Neural cell (in vitro differentiated cells): Measurements from ENCODE around the gene ZCCHC17. TPM values are rescaled to one million over a fixed set of nuclear protein-coding genes. Genes with fewer than 3 reads are reported as not detected.

ENCODE experiments used
- H2AFZ ChIP-seq: fragments of 200-600, 300-800 bp; sonication (generic), shearing (Covaris generic); 2 replicates; pipeline ENCODE4 v1.6.0; 2014; ENCODE audit warnings: low read depth, mild to moderate bottlenecking, antibody characterized with exemption, low read length, moderate library complexity
- H3F3A ChIP-seq: fragments of 200-600 bp; shearing (Covaris generic); 2 replicates; pipeline ENCODE4 v1.6.1; 2016; ENCODE audit warnings: mild to moderate bottlenecking, moderate library complexity, mixed read lengths, antibody characterized with exemption, low read length; ENCODE audit not compliant: insufficient read depth, poor library complexity, severe bottlenecking
- H3K27ac ChIP-seq: fragments of 200-600, 300-800 bp; sonication (generic), shearing (Covaris generic); 2 replicates; pipeline ENCODE4 v1.5.1; 2014; ENCODE audit warnings: mild to moderate bottlenecking, low read length, moderate library complexity
- H3K27me3 ChIP-seq: fragments of 300-800, 200-600 bp; sonication (generic), shearing (Covaris generic); 2 replicates; pipeline ENCODE4 v1.6.0; 2014; ENCODE audit warnings: mild to moderate bottlenecking, low read depth, low read length, moderate library complexity; ENCODE audit not compliant: insufficient read depth
- H3K36me3 ChIP-seq: fragments of 300-800, 200-600 bp; sonication (generic), shearing (Covaris generic); 2 replicates; pipeline ENCODE4 v1.5.1; 2014; ENCODE audit warnings: mild to moderate bottlenecking, antibody characterized with exemption, low read length, moderate library complexity; ENCODE audit not compliant: insufficient read depth
- H3K4me2 ChIP-seq: fragments of 300-800, 200-600 bp; sonication (generic), shearing (Covaris generic); 2 replicates; pipeline ENCODE4 v1.6.0; 2014; ENCODE audit warnings: mild to moderate bottlenecking, low read length
- H3K4me3 ChIP-seq: fragments of 300-800, 200-600 bp; sonication (generic), shearing (Covaris generic); 2 replicates; pipeline ENCODE4 v1.5.1; 2014; ENCODE audit warnings: mild to moderate bottlenecking, low read length, moderate library complexity
- H3K79me2 ChIP-seq: fragments of 200-600 bp; shearing (Covaris generic); replicated peaks from 2 replicates; pipeline ENCODE4 v1.6.0; 2014; ENCODE audit warnings: mild to moderate bottlenecking, low read length, moderate library complexity; ENCODE audit not compliant: insufficient read depth
- H3K9ac ChIP-seq: fragments of 300-800, 200-600 bp; sonication (generic), shearing (Covaris generic); 2 replicates; pipeline ENCODE4 v1.6.1; 2016; ENCODE audit warnings: mild to moderate bottlenecking, low read length, mixed read lengths
- H3K9me2 ChIP-seq: fragments of 200-600 bp; shearing (Covaris generic); 2 replicates; pipeline ENCODE4 v1.6.1; 2016; ENCODE audit warnings: mild to moderate bottlenecking, low read length, mixed read lengths; ENCODE audit not compliant: insufficient read depth
- H3K9me3 ChIP-seq: fragments of 200-600, 300-800 bp; sonication (generic), shearing (Covaris generic); 2 replicates; pipeline ENCODE4 v1.6.1; 2016; ENCODE audit warnings: mild to moderate bottlenecking, mixed run types, low read length, moderate library complexity, mixed read lengths
- H4K20me1 ChIP-seq: fragments of 200-600 bp; shearing (Covaris generic); 2 replicates; pipeline ENCODE4 v1.6.1; 2016; ENCODE audit warnings: mild to moderate bottlenecking, mixed run types; ENCODE audit not compliant: insufficient read depth
- CTCF ChIP-seq: fragments of 450-650 bp; IDR thresholded peaks from 2 replicates; pipeline ENCODE4 v1.5.1; 2014; ENCODE audit warnings: antibody characterized with exemption, mild to moderate bottlenecking, moderate library complexity; ENCODE audit not compliant: poor library complexity, severe bottlenecking
- EP300 ChIP-seq: fragments of 450-650 bp; conservative IDR thresholded peaks from 2 replicates; pipeline ENCODE4 v1.6.1; 2014; ENCODE audit warnings: antibody characterized with exemption, mild to moderate bottlenecking, moderate library complexity; ENCODE audit not compliant: poor library complexity, severe bottlenecking
- EZH2 ChIP-seq: fragments of 200-600, 300-800 bp; shearing (Covaris generic), sonication (generic); IDR thresholded peaks from 2 replicates; pipeline ENCODE4 v1.6.1; 2014; ENCODE audit warnings: antibody characterized with exemption, low read length, borderline replicate concordance, mild to moderate bottlenecking; ENCODE audit not compliant: insufficient read depth, poor library complexity, severe bottlenecking
- MXI1 ChIP-seq: fragments of 450-650 bp; conservative IDR thresholded peaks from 2 replicates; pipeline ENCODE4 v1.6.1; 2014; ENCODE audit warnings: antibody characterized with exemption, mild to moderate bottlenecking; ENCODE audit not compliant: poor library complexity, severe bottlenecking
- POLR2AphosphoS5 ChIP-seq: IDR thresholded peaks from 2 replicates; pipeline ENCODE4 v1.6.1; 2012
- RAD21 ChIP-seq: fragments of 450-650 bp; conservative IDR thresholded peaks from 2 replicates; pipeline ENCODE4 v1.6.1; 2014; ENCODE audit warnings: antibody characterized with exemption, mild to moderate bottlenecking, moderate library complexity
- REST ChIP-seq: IDR thresholded peaks from 2 replicates; pipeline ENCODE4 v1.6.1; 2012; ENCODE audit warnings: borderline replicate concordance
- SMC3 ChIP-seq: fragments of 450-650 bp; conservative IDR thresholded peaks from 2 replicates; pipeline ENCODE4 v1.6.1; 2014; ENCODE audit warnings: antibody characterized with exemption, mild to moderate bottlenecking, moderate library complexity; ENCODE audit not compliant: poor library complexity
- TAF1 ChIP-seq: IDR thresholded peaks from 2 replicates; pipeline ENCODE4 v1.6.1; 2012; ENCODE audit warnings: low read depth
- polyA plus RNA-seq: library from polyadenylated mRNA; depleted of rRNA; stranded (reverse); fragments of >200 nt; gene quantifications from 2 replicates; pipeline ENCODE4 v1.2.3, GENCODE V29; 2014

ZCCHC17 gene
- polyA plus RNA-seq, 1 donor from 2014 or later, result 146 TPM

- Histone ChIP-seq H3K4me3 (peak overlapping the region; percentile 61), H3K79me2 (no peaks in the 10 kb centered on the region), H4K20me1 (no peaks in the 10 kb centered on the region), H2AFZ (peak overlapping the region; percentile 47), H3K4me2 (no peak overlapping the region), H3K9me3 (no peaks in the 10 kb centered on the region), H3K9ac (peak overlapping the region; percentile 76), H3K27me3 (no peaks in the 10 kb centered on the region), H3K36me3 (no peaks in the 10 kb centered on the region), H3K27ac (peak overlapping the region; percentile 82), H3K9me2 (no peaks in the 10 kb centered on the region), H3F3A (no peaks in the 10 kb centered on the region)
- TF ChIP-seq EP300 (no peak), MXI1 (no peak), POLR2AphosphoS5 (no peak), SMC3 (no peak), TAF1 (no peak), RAD21 (no peak), EZH2 (no peak), REST (no peak), CTCF (no peak)
These were observed 77.2 kb downstream of the ZCCHC17 start for GRCh38 chr1:31373897-31374486.

GRCh38 chr1:31374511-31375196, 77.8 kb downstream of the ZCCHC17 start:
- no peak overlapping the region for H2AFZ ChIP-seq
- no peak overlapping the region for H3K4me2 ChIP-seq
- TF ChIP-seq EP300 (no peak), EZH2 (no peak), CTCF (no peak), POLR2AphosphoS5 (no peak), SMC3 (no peak), TAF1 (no peak), MXI1 (no peak), REST (no peak), RAD21 (no peak)
- no peaks in the 10 kb centered on the region for H3K36me3 ChIP-seq
- no peaks in the 10 kb centered on the region for H3F3A ChIP-seq
- H3K9me2 ChIP-seq, result no peaks in the 10 kb centered on the region
- H3K27me3 ChIP-seq, result no peaks in the 10 kb centered on the region
- no peaks in the 10 kb centered on the region for H4K20me1 ChIP-seq
- no peaks in the 10 kb centered on the region for H3K79me2 ChIP-seq
- peak overlapping the region; percentile 82 for H3K27ac ChIP-seq
- no peak overlapping the region for H3K9ac ChIP-seq
- H3K9me3 ChIP-seq, result no peaks in the 10 kb centered on the region
- H3K4me3 ChIP-seq, result no peak overlapping the region
